Measurements from ENCODE around the gene AREG.

DNA sequence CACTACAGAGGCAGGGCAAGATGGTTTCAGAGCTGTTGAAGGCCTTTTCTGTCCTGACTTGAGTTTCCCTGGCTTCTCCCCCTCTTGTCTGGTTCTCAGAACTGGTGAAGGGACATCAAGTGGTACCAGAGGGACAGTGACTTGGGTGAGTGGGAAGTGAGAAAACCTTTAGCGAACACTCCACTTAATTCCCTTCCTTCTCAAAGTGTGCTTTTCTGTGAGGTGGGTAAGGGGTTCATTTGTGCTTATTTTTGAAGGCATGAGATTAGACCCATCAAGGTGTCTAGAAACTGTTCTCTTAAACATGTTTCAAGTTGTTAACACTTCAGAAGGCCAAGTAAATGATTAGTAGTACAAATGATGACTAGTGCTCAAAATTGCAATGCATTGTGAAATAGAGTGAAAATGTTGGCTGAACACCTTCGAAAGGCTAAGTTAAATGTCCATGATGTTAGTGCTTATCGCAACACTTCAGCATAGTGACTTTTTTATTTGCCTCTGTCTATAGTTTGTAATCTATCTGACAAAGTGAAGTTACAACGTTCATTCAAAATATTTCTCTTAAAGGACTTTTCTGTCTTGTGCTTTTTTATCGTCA lies 2.8 kb downstream of the AREG start:
- TF ChIP-seq, protein P1, sequence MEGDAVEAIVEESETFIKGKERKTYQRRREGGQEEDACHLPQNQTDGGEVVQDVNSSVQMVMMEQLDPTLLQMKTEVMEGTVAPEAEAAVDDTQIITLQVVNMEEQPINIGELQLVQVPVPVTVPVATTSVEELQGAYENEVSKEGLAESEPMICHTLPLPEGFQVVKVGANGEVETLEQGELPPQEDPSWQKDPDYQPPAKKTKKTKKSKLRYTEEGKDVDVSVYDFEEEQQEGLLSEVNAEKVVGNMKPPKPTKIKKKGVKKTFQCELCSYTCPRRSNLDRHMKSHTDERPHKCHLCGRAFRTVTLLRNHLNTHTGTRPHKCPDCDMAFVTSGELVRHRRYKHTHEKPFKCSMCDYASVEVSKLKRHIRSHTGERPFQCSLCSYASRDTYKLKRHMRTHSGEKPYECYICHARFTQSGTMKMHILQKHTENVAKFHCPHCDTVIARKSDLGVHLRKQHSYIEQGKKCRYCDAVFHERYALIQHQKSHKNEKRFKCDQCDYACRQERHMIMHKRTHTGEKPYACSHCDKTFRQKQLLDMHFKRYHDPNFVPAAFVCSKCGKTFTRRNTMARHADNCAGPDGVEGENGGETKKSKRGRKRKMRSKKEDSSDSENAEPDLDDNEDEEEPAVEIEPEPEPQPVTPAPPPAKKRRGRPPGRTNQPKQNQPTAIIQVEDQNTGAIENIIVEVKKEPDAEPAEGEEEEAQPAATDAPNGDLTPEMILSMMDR (IDR thresholded peaks at IDR 0.05) = no peak
- TF ChIP-seq POLR2A (IDR thresholded peaks at IDR 0.05) = no peak
